Heart right ventricle (tissue), 16 donors: ENCODE measurements around the gene SRGAP1. TPM values are rescaled to one million over a fixed set of nuclear protein-coding genes. Genes with fewer than 3 reads are reported as not detected.
"Not testable (repeated sequence)": the region's sequence is repeated elsewhere in the genome, so short reads cannot be mapped to it uniquely, and the experiment has no call there.

Experiments used
- ATAC-seq, 8 donors: fragments of 200-7000 bp; cut with Tn5 transposase; one replicate each; pipeline ENCODE4 v1.9.1; 2020; ENCODE audit warnings: mild to moderate bottlenecking in 8 of 8, moderate library complexity in 8 of 8, moderate number of reproducible peaks in 1 of 8
- DNase-seq, 2 donors: peaks; one replicate each; pipeline ENCODE4 v3.0.0-alpha.2; 2020
- H3K27ac ChIP-seq, 10 donors: fragments of 200-600 bp; sonication (generic) in 2 of 10; one replicate each; pipeline versions ENCODE4 v1.5.0 to v1.8.0; 2020 to 2022; ENCODE audit warnings: mild to moderate bottlenecking in 3 of 10
- H3K27me3 ChIP-seq, 7 donors: fragments of 200-600 bp; one replicate each; pipeline ENCODE4 v1.8.0; 2021 to 2022; ENCODE audit warnings: mild to moderate bottlenecking in 2 of 7
- H3K36me3 ChIP-seq, 9 donors: fragments of 200-600 bp; sonication (generic) in 1 of 9; one replicate each; pipeline versions ENCODE4 v1.5.0 to v1.8.0; 2020 to 2022; ENCODE audit warnings: mild to moderate bottlenecking in 2 of 9
- H3K4me1 ChIP-seq, 9 donors: fragments of 200-600 bp; sonication (generic) in 1 of 9; one replicate each; pipeline versions ENCODE4 v1.5.0 to v1.8.0; 2020 to 2022; ENCODE audit warnings: mild to moderate bottlenecking in 4 of 9
- H3K4me3 ChIP-seq, 10 donors: fragments of 200-600 bp; sonication (generic) in 2 of 10; one replicate each; pipeline versions ENCODE4 v1.5.0 to v1.8.0; 2020 to 2022; ENCODE audit warnings: mild to moderate bottlenecking in 7 of 10, moderate library complexity in 2 of 10
- H3K9me3 ChIP-seq, 11 donors: fragments of 200-600 bp in 10 of 11; sonication (generic) in 2 of 11; one replicate each; pipeline versions ENCODE4 v1.5.0 to v1.8.0; 2013 to 2022; ENCODE audit warnings: mild to moderate bottlenecking in 2 of 11, control low read depth in 1 of 11, moderate library complexity in 1 of 11
- WGBS, 2 donors: extraction: QIAGEN DNeasy Blood & Tissue Kit; methylation state at CpG; one replicate each; pipeline ENCODE4 v1.1.7; 2013; ENCODE audit warnings: inconsistent platforms in 1 of 2; 5-methylcytosine and 5-hydroxymethylcytosine counted together
- intact Hi-C, 10 donors: fragments of 100-400 bp; cut with DNase I; formaldehyde crosslinking; loops; one replicate each; pipeline versions ENCODE4 v1.11.1 to v1.14.2; 2022
- polyA plus RNA-seq, 2 donors: library from polyadenylated mRNA; stranded (reverse); fragments of 200-250 nt; gene quantifications; one replicate each; pipeline ENCODE4 v1.2.3, GENCODE V29; 2013
- total RNA-seq, 10 donors: library from RNA; stranded (reverse); fragmentation: NEBNext Ultra II Directional in 3 of 10; extraction: Animal tissue kit (Norgen Biotek cat#: 25700) in 3 of 10; gene quantifications; one replicate each; pipeline versions ENCODE4 v1.2.1 to v1.2.4, GENCODE V29; 2021 to 2023
- TF ChIP-seq, protein P1 (sequence below), 9 donors: fragments of 200-600 bp; sonication (generic) in 2 of 9; IDR thresholded peaks; one replicate each; pipeline versions ENCODE4 v1.5.0 to v1.8.0; 2021 to 2022; ENCODE audit warnings: antibody characterized with exemption in 9 of 9, mild to moderate bottlenecking in 5 of 9, moderate library complexity in 1 of 9
- donor health status: Arrhythmogenic right ventricular cardiomyopathy.
- donor health status: ischemic (EF 13 %, LVEDD 7.1; RV severe dilation, severe dysfunction).
- donor health status: healthy with polysubstance abuse.
- donor health status: DM: no; HTN: yes; CAD: no.
- donor health status: DM: no; HTN: no; CAD: no.
- donor health status: ischemic (EF 25% LVEDD 6.9; RV normal size, moderate dysfunction).
- donor health status: ischemic (EF 25% LVEDD 5.7; RV mildly dilated, moderate dysfunction).
- donor health status: healthy.
- donor health status: DM: yes; HTN: yes; CAD: no.
- donor health status: Ischemic cardiomyopathy.
- donor health status: ischemic (EF 35%, LVEDD 5.7; RV mildly dilated, moderate dysfunction).
- donor health status: nonischemic (EF 11% LVEDD 7.7; RV severe dilation, severe dysfunction).
- donor health status: DM: yes; HTN: yes; CAD: no.
- donor health status: PGD.
- donor health status: ischemic (EF 29% LVEDD 5.4; RV normal size, mild dysfunction).
- donor health status: nonischemic (EF 23%, LVEDD 6.1; RV moderate dilation, normal function).

SRGAP1 gene
- total and polyA plus RNA-seq, 12 donors, result 1.3 to 6.4 (median 3.6) TPM

DNA sequence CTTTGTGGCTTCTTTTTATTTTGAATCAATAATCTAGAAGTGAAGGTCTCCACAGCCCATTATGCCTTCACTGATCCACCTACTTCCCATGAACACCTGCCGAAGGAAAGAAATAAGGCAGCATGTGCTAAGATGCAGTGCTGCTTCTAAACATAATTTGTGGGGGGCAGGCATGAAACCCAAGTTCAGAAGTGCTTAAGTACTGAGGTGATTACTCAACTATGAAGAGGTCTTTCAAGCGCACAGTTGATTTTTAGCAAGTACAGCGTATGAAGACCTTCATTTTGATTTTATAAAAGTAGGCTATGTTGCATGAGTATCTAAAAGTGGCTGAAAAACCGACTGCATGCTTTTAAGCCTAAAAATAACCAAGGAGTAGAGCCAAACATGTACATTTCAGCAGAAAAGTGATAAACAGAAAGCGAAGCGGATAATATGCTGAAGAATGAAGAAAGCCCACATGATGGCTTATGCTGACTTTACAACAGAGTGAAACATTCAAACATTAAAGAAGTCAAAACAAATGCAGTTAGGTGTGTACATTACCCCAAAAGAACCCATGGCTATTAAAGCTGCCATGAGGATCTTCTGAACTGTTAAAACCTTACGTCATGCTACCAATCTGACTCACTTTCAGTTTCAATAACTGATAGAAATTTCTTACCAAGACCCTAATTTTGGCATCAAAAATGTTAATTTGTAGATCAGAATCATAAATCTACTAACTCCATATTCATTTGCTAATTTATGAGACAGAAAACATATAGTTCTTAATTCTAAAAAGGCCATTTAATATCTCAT is 348.3 kb downstream of the SRGAP1 start:
- Histone ChIP-seq H3K4me1 (peaks cover 0 to 16% (median 0%) of the 10 kb centered on the region in 9 donors), H3K9me3 (no peaks in the 10 kb centered on the region), H3K27ac (no peak overlapping the region), H3K27me3 (no peaks in the 10 kb centered on the region), H3K36me3 (peaks cover 0 to 13% (median 0%) of the 10 kb centered on the region in 9 donors), H3K4me3 (no peak overlapping the region)
- intact Hi-C loops, result no loop called here
- 87 to 89% methylated on average over 7 of the region's 7 CpGs for WGBS, 2 donors
- DNase-seq (no peak), ATAC-seq (no peak)
- TF ChIP-seq, protein P1, sequence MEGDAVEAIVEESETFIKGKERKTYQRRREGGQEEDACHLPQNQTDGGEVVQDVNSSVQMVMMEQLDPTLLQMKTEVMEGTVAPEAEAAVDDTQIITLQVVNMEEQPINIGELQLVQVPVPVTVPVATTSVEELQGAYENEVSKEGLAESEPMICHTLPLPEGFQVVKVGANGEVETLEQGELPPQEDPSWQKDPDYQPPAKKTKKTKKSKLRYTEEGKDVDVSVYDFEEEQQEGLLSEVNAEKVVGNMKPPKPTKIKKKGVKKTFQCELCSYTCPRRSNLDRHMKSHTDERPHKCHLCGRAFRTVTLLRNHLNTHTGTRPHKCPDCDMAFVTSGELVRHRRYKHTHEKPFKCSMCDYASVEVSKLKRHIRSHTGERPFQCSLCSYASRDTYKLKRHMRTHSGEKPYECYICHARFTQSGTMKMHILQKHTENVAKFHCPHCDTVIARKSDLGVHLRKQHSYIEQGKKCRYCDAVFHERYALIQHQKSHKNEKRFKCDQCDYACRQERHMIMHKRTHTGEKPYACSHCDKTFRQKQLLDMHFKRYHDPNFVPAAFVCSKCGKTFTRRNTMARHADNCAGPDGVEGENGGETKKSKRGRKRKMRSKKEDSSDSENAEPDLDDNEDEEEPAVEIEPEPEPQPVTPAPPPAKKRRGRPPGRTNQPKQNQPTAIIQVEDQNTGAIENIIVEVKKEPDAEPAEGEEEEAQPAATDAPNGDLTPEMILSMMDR (IDR thresholded peaks at IDR 0.05), result no peak

- peak in 2 of 8 donors; percentile 34 to 51 for ATAC-seq
- Histone ChIP-seq H3K9me3 (no peaks in the 10 kb centered on the region), H3K4me1 (peaks cover 0 to 6% (median 0%) of the 10 kb centered on the region in 9 donors), H3K4me3 (no peak overlapping the region), H3K27ac (peak overlapping the region in 2 of 10 donors; percentile 26 to 51), H3K27me3 (no peaks in the 10 kb centered on the region), H3K36me3 (peaks cover 0 to 13% (median 0%) of the 10 kb centered on the region in 9 donors)
- 86 to 88% methylated on average over 6 of the region's 6 CpGs for WGBS, 2 donors
- no peak for DNase-seq
- TF ChIP-seq, protein P1 (IDR thresholded peaks at IDR 0.05), result no peak
- intact Hi-C loops, result no loop called here
Measured at GRCh38 chr12:64193931-64194330, 349.4 kb downstream of the SRGAP1 start.

DNA sequence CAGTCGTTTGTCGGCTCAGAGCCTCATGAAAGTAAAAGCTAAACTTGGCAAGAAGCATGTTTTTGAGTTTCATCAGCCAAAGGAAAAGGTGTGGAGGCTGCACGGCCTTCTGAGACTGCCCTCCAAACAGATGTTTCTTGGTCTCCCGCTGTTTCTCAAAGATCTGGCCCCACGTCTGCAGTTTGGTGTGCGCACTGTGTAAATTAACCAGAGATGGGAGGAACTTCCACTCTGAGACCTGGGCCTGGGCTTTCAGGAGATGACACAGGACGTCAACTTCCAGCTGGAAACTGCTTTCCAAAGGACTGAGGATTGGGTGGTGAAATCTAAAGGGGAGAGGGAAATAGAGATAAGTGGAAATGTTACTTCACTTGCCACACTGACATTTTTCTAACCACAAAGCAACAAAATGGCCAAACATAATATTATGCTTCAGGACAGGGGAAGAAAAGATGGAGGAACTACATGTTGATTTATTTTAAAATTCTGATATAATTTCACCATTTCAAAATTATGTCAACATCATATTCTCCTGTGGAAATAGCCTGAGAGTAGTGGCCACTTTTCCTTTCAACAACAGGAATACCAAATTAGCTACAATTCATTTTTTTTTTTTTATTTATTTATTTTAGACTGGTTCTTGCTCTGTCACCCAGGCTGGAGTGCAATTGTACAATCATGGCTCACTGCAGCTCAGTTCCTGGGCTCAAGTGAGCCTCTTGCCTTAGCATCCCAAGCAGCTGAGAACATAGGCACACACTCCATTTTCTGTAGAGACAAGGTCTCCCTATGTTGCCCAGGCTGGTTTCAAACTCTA is 350.0 kb downstream of the SRGAP1 start:
- no peaks in the 10 kb centered on the region for H3K27me3 ChIP-seq
- intact Hi-C loops, result no loop called here
- 73 to 84% methylated on average over 7 of the region's 7 CpGs for WGBS, 2 donors
- peak overlapping the region in 3 of 10 donors; percentile 18 to 51 (median 26) for H3K27ac ChIP-seq
- ATAC-seq, result peak in 4 of 8 donors; percentile 27 to 72 (median 44)
- no peaks in the 10 kb centered on the region for H3K9me3 ChIP-seq
- TF ChIP-seq, protein P1 (IDR thresholded peaks at IDR 0.05), result no peak
- no peak for DNase-seq
- H3K4me1 ChIP-seq, result peaks cover 0 to 4% (median 0%) of the 10 kb centered on the region in 9 donors
- H3K4me3 ChIP-seq, result no peak overlapping the region
- peaks cover 0 to 13% (median 0%) of the 10 kb centered on the region in 9 donors for H3K36me3 ChIP-seq

GRCh38 chr12:64195841-64196240 is 351.3 kb downstream of the SRGAP1 start:
- H3K4me3 ChIP-seq, H3K27me3 ChIP-seq, H3K27ac ChIP-seq, H3K4me1 ChIP-seq, ATAC-seq, intact Hi-C loops, DNase-seq, H3K9me3 ChIP-seq: not testable (repeated sequence)
- peaks cover 0 to 13% (median 0%) of the 10 kb centered on the region in 9 donors for H3K36me3 ChIP-seq
- 63 to 88% methylated on average over 3 to 10 of the region's 15 CpGs for WGBS, 2 donors
